Measurements from ENCODE around the gene LRP8. TPM values are rescaled to one million over a fixed set of nuclear protein-coding genes. Genes with fewer than 3 reads are reported as not detected.

The LRP8 gene
- total and polyA plus RNA-seq, 9 of the 15 experiments (the other 6 are each of a cell fraction or from before 2014, with no cell fraction given), result 7.1 to 56.1 (median 31.3) TPM

DNA sequence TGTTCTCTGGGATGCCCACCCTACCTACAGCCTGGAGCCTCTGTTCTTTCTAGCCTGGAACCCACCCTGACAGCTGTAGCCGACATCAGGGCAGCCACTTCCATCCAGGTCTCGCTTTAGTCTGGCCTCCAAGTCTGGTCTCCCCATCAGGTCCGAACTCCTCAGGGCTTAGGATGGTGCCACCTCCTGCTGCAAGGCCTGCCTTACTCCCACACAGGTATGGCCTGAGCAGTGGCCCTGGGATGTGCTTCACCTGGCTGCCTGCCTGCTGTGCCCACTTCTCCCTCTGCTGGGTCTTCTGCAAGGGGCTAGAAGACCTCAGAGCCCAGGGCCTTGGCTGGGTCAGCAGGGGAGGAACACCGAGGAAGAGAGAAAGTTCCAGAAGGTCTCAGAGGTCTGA is 53.8 kb downstream of the LRP8 start:
- intact Hi-C loops (cut with micrococcal nuclease), result no loop called here
- ChIA-PET POLR2A (interaction anchor here (0.6 to 1.0 kb wide), 5 partner anchors 10 to 129 kb away, joined by 3 to 5 read pairs (median 3); no protein-coding TSS in a partner anchor), CTCF (ENCODE audit: low intra/inter-chr PET ratio) (interaction anchor here (0.5 kb wide), 1 partner anchor 361 kb away, joined by 4 read pairs; no protein-coding TSS in a partner anchor)
- Histone ChIP-seq H3K79me2 (ENCODE audit: control insufficient read depth, insufficient read depth, low read length) (no peaks in the 10 kb centered on the region), H3K36me3 (ENCODE audit: control insufficient read depth, insufficient read depth, low read length) (peaks cover 88% of the 10 kb centered on the region), H4K20me1 (replicated peaks; ENCODE audit: control insufficient read depth, insufficient read depth, low read length) (0 out of 2 replicates have a peak, but pooled peaks cover 10% of the 10 kb centered on the region), H3K9ac (ENCODE audit: insufficient read depth in 1 of 2, low read depth in 2 of 2, low read length in 2 of 2) (peak overlapping the region in 1 of 2 experiments; percentile 77; a peak in 2 of 4 replicates), H3K4me1 (replicated peaks in 1 of 2; ENCODE audit: control insufficient read depth in 2 of 2, insufficient read depth in 2 of 2, low read length in 2 of 2) (peaks cover 6% of the 10 kb centered on the region in 2 experiments; a peak in 2 of 5 replicates), H3K9me3 (replicated peaks; ENCODE audit: control insufficient read depth, insufficient read depth, low read depth, low read length) (no peaks in the 10 kb centered on the region), H3K27ac (ENCODE audit: extremely low read depth, low read depth, low read length) (no peak overlapping the region), H2AFZ (ENCODE audit: low read depth, low read length) (no peak overlapping the region), H3K4me2 (ENCODE audit: insufficient read depth, low read length) (no peak overlapping the region), H3K27me3 (ENCODE audit: control insufficient read depth in 2 of 2, insufficient read depth in 2 of 2, low read length in 2 of 2) (no peaks in the 10 kb centered on the region), H3K9me1 (ENCODE audit: control insufficient read depth, insufficient read depth, low read length) (peaks cover 3% of the 10 kb centered on the region), H3K4me3 (no peak overlapping the region)
- in situ Hi-C loops (cut with MboI), result no loop called here
- FAIRE-seq (no peak), ATAC-seq (no peak), DNase-seq (ENCODE audit: extremely low read depth in 1 of 4, low spot score in 3 of 4) (no peak)
- 89% methylated on average over 4 of the region's 4 CpGs for WGBS (ENCODE audit: insufficient coverage, low coverage, missing lambda C conversion rate)
- no peak for TF ChIP-seq ELF4 (CRISPR knock-in tag; IDR thresholded peaks at IDR 0.05)
- no peak for TF ChIP-seq CREM (IDR thresholded peaks at IDR 0.05; ENCODE audit: low read depth)
- TF ChIP-seq, protein P1, sequence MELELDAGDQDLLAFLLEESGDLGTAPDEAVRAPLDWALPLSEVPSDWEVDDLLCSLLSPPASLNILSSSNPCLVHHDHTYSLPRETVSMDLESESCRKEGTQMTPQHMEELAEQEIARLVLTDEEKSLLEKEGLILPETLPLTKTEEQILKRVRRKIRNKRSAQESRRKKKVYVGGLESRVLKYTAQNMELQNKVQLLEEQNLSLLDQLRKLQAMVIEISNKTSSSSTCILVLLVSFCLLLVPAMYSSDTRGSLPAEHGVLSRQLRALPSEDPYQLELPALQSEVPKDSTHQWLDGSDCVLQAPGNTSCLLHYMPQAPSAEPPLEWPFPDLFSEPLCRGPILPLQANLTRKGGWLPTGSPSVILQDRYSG (tag; conservative IDR thresholded peaks at IDR 0.05; ENCODE audit: low read depth), result no peak
- TF ChIP-seq ZNF696 (CRISPR knock-in tag; conservative IDR thresholded peaks at IDR 0.05), result no peak
- TF ChIP-seq, protein P2, sequence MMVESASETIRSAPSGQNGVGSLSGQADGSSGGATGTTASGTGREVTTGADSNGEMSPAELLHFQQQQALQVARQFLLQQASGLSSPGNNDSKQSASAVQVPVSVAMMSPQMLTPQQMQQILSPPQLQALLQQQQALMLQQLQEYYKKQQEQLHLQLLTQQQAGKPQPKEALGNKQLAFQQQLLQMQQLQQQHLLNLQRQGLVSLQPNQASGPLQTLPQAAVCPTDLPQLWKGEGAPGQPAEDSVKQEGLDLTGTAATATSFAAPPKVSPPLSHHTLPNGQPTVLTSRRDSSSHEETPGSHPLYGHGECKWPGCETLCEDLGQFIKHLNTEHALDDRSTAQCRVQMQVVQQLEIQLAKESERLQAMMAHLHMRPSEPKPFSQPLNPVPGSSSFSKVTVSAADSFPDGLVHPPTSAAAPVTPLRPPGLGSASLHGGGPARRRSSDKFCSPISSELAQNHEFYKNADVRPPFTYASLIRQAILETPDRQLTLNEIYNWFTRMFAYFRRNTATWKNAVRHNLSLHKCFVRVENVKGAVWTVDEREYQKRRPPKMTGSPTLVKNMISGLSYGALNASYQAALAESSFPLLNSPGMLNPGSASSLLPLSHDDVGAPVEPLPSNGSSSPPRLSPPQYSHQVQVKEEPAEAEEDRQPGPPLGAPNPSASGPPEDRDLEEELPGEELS (CRISPR knock-in tag; IDR thresholded peaks at IDR 0.05; ENCODE audit: borderline replicate concordance), result no peak
- TF ChIP-seq, protein P3, sequence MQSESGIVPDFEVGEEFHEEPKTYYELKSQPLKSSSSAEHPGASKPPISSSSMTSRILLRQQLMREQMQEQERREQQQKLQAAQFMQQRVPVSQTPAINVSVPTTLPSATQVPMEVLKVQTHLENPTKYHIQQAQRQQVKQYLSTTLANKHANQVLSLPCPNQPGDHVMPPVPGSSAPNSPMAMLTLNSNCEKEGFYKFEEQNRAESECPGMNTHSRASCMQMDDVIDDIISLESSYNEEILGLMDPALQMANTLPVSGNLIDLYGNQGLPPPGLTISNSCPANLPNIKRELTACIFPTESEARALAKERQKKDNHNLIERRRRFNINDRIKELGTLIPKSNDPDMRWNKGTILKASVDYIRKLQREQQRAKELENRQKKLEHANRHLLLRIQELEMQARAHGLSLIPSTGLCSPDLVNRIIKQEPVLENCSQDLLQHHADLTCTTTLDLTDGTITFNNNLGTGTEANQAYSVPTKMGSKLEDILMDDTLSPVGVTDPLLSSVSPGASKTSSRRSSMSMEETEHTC (IDR thresholded peaks at IDR 0.05), result no peak
- TF ChIP-seq HSF4 (CRISPR knock-in tag; IDR thresholded peaks at IDR 0.05; ENCODE audit: borderline replicate concordance), result no peak
- TF ChIP-seq, protein P4, sequence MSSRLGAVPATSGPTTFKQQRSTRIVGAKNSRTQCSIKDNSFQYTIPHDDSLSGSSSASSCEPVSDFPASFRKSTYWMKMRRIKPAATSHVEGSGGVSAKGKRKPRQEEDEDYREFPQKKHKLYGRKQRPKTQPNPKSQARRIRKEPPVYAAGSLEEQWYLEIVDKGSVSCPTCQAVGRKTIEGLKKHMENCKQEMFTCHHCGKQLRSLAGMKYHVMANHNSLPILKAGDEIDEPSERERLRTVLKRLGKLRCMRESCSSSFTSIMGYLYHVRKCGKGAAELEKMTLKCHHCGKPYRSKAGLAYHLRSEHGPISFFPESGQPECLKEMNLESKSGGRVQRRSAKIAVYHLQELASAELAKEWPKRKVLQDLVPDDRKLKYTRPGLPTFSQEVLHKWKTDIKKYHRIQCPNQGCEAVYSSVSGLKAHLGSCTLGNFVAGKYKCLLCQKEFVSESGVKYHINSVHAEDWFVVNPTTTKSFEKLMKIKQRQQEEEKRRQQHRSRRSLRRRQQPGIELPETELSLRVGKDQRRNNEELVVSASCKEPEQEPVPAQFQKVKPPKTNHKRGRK (tag; IDR thresholded peaks at IDR 0.05), result no peak
- no peak for TF ChIP-seq NFE2 (IDR thresholded peaks at IDR 0.05; ENCODE audit: low read depth)
- no peak for TF ChIP-seq EP400 (IDR thresholded peaks at IDR 0.05)
- TF ChIP-seq, protein P5, sequence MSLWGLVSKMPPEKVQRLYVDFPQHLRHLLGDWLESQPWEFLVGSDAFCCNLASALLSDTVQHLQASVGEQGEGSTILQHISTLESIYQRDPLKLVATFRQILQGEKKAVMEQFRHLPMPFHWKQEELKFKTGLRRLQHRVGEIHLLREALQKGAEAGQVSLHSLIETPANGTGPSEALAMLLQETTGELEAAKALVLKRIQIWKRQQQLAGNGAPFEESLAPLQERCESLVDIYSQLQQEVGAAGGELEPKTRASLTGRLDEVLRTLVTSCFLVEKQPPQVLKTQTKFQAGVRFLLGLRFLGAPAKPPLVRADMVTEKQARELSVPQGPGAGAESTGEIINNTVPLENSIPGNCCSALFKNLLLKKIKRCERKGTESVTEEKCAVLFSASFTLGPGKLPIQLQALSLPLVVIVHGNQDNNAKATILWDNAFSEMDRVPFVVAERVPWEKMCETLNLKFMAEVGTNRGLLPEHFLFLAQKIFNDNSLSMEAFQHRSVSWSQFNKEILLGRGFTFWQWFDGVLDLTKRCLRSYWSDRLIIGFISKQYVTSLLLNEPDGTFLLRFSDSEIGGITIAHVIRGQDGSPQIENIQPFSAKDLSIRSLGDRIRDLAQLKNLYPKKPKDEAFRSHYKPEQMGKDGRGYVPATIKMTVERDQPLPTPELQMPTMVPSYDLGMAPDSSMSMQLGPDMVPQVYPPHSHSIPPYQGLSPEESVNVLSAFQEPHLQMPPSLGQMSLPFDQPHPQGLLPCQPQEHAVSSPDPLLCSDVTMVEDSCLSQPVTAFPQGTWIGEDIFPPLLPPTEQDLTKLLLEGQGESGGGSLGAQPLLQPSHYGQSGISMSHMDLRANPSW (CRISPR knock-in tag; IDR thresholded peaks at IDR 0.05), result no peak
- TF ChIP-seq HDGF (IDR thresholded peaks at IDR 0.05), result no peak
- TF ChIP-seq ZNF347 (CRISPR knock-in tag; IDR thresholded peaks at IDR 0.05; ENCODE audit: low read depth), result no peak
- BruUV-seq (replicated peaks), result no TSS peak

All from K562 (cell line).